NCI-H2196 (cell line): Measurements from ENCODE around the gene WWC2.

ENCODE experiments used
- DNase-seq: peaks from one replicate; lab custom pipeline; 2025; ENCODE audit not compliant: unreplicated experiment; lab: John Stamatoyannopoulos, UW

The WWC2 gene

DNA sequence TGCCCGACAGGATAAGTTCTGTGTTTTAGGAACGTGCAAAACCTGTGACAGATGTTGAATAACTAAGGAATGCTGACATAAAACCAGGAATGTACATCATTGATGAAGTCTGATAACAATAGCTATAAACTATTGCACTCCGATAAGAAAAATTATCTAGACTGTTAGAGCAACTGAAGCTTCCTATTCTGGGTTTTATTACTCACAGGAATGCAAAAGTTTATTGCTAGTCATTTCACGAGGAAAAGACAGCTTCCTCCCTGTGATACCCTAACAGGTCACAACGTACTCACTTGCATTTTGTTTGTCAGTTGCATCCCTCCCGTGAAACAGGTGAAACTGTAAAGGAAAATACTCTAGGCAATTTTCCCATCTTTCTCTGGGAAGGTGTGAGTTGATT, 155.1 kb downstream of the WWC2 start:
- DNase-seq = no peak

DNA sequence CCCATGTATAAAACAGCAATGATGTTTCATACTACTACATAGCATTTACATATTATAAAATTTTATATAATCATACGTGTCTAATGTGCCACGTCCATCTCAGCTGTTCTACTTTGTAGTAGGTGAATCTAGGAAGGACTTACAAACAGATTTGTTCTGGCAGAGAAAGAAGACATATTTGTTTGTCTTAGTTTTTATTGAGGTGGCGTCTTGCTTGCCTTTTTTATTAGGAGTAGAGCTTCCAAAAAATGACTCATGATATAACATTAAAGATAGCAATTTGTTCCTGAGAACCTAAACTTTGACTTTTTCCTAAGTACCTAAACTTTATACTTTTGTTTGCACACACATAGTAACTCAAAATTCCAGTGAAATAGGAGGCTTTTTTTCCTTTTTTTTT, 156.4 kb downstream of the WWC2 start:
- no peak for DNase-seq

DNA sequence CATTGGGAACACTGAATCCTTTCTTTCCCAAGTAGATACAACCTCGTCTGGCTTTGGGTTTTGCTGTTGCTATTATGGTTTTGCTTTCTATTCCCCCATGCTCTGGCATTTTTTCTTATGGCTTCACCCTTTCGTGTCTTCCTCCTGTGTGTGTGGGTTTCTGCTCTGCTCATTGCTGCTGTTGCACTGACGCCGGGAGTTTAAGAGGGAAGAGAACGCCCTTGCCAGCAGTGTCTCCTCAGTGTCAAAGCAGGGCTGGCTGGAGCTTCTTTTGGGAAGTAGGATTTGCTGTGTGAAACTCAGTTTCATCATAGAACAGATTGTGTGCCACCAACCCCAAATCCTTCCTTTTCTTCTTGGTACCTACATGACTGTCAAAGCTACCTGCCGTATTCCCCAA, 157.3 kb downstream of the WWC2 start:
- no peak for DNase-seq

DNA sequence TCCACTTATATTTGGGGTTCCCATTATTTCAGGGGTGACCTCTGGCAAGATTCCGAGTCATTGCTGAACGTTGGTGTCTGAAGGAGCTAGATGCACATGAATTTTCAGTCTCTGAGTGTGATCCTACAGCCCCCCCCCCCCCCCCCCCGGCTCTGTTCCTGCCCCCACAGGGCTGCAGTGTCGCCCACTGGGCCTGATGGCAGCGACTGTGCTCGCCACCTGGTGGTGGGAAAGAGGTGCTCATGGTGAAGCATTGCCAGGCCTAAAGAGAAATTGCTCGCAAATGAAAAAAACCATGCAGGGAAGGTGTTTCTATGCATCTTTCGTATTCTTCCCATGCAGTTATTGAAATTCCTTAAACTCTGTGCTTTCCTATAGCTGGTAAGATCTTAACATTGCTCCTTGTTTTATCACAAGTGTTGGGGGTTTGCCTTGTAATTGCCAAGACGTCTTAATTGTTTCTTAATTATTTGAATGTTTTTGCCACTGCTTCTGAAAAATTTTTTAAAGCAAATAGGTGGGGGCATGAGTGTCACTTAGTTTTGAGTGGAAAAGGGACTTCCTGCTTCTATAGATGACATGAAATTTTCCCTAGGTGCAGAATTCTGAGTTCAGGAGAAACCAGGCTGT, 157.8 kb downstream of the WWC2 start:
- DNase-seq = peak; percentile 2

DNA sequence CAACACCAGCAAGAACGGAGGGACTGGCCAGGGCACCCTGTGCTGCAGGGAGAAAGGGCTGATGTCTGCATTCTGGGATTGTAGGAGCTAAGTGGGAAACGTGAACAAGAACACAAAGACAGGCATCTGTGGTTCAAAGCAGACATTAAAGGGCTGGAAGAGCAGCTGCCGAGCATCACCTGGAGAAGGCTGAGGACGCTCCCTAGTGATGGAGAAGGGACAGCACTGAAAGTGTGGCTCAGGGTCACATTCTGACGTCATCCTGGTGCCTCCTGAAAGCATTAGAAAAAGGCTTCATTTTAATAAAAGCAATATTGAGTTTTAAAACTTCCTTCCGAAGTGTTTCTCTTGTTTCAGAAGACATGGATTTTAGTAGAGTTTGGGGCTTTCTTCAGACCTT, 158.8 kb downstream of the WWC2 start:
- no peak for DNase-seq

DNA sequence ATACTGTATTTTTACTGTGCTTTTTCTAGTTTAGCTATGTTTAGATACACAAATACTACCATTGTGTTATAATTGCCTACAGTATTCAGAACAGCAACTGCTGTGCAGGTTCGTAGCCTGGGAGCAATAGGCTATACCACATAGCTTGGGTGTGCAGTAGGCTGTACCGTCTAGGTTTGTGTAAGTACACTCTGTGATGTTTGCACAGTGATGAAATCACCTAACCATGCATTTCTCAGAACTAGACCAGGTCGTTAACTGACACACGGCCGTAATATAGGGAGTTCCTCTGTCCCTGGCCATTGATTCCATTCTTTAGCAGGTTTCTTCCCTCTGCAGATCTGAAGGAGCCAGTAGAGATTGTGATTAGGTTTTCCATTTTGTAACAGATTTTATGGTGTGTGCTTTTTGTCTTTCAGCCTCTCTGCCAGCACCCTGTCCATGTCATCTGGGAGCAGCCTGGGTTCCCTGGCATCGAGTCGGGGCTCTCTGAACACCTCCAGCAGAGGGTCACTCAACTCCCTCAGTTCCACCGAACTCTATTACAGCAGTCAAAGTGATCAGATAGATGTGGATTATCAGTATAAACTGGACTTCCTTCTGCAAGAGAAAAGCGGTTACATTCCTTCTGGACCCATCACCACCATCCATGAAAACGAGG, 161.6 kb downstream of the WWC2 start:
- DNase-seq = no peak

DNA sequence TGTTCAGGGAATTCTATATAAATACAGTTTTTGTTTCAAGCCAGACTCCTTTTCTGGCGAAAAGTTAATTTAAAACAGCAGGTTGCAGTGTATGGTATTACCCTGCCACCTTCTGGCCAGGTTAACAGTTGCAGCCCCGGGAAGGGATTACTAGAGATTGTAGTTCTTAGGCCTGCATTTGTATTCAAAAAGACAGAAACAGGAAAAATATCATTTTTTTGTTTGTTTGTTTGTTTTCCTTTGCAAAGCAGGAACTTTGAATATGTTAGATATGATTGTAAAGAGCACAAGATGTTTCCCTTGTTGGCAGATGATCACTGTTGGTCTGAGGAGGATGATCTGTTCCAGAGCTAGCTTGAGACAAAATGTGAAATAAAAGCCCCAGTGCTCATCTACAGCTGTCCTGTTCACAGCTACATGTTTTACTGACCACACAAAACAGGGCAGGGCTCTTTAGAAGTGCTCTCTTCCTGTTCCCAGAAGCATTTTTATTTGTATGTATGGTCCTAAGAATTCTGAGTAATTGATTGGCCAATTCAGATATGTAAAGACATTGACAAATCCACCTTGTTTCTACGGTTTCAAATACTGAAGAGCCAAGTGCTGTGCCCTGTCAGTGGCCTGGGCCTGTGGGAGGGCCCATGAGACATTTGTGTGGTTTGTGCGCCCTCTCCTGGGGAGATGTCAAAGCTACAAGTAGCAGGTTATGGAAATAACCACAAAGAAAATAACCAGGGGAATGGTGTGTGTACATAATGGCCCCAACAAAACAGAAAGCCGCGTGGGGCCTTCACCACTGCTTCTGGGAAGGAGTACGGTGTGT, 163.1 kb downstream of the WWC2 start:
- peak; percentile 65 for DNase-seq

DNA sequence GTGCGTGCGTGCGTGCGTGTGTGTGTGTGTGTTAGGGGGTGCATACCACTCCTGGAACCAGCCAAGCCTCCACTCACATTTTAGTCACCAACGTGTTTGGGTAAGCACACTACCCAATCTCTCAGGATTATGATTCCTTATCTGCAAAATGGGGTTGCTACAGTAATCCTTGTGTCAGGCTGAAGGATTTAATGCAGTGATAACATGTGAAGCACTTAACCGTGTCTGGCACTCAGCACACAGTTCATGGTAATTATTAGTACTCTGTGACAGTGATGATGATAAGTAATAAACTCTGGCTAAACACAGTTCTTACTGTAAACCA, 163.7 kb downstream of the WWC2 start:
- no peak for DNase-seq

DNA sequence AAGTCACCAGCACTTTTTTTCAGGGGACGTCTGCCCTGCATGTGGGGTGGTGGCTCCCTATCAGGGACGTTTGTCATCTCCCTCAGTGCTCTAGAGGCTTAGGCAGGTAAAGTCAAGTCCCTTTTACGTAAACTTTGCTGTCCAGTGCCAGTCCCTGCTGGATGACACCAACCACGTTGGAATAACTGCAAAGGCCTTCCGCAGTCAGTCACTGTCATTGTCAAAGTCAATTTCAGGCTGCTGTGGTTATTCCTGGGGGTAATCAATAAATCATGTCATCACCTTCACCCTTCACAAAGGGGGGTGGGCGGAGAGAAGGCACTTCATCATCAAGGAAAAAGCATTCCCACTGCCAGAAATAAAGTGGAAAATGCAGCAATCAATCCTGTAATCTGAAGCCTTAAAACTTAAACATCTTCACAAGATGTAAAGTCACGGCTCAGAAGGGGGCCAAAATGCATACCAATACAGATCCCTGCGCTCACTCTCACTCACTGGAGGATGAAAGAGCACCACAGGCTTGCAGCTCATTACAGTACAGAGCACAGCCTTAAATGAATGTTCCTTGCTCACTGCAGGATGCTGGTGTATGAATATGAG, 164.8 kb downstream of the WWC2 start:
- DNase-seq = no peak

DNA sequence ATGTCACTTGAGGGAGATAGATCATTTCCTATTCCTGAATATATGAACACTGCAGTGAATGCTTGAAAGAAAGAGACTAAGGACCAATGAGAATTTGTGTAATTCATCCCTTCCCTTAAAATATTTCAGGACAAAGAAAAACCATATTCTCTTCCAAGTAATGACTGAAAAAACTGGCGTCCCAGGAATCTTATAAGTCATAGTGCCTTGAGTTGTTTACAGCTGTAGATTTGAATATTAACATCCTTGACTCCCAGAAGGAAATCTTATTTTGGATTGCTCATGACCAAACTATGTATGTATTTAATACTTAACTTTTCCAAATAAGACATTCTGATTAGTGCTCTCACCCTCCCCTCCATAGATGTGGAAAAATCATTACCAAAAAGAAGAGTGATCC, 165.6 kb downstream of the WWC2 start:
- DNase-seq = no peak

DNA sequence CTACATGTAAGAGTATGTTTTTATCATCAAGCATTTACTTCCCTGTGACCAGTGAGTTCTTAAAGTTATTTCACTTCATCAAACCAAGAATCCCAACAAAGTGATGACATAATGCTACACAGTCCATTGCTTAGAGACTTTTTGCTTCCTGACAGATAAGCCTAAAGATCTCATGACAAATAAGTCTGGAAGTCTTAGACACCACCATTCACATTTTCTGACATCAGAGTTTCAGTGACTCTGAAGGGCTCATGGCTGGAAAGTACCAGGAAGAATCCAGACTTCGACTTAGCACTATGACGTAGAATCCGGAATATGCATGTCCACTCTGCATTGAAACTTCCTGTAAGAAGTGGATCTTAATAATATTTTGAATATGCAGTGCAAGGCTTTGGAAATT, 167.3 kb downstream of the WWC2 start:
- no peak for DNase-seq

DNA sequence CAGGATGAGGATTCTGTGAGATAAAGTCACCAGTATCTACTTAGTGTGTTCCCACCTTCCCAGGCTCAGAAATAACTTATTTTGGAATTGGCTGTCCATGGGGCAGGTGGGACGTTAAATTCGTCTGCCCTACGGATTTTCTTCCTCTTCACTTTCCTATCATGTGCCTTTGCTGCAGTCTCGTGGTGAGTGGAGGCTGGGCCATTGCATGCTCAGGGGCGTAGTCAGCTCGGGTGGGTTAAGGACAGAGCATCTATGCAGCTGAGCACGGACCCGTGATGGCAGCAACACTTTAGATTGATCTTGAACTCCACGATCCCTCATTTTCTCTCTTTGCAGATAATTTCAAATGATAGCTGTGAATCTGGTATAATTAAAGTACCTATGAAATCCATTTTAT, 169.5 kb downstream of the WWC2 start:
- DNase-seq = no peak

DNA sequence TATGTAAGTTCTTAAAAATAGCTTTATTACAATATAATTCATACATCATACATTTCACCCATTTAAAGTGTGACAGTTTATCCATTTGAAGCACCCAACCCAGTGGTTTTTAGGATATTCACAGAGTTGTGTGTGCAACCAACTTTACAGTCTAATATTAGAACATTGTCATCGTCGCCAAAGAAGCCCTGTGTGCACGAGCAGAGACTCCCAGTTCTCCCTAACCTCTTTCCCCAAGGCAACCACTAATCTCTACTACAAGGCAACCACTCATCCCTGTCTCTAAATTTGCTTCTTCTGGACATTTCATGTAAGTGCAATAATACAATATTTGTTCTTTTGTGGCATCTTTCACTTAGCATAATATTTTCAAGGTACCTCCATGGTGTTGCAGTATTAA, 173.3 kb downstream of the WWC2 start:
- no peak for DNase-seq

DNA sequence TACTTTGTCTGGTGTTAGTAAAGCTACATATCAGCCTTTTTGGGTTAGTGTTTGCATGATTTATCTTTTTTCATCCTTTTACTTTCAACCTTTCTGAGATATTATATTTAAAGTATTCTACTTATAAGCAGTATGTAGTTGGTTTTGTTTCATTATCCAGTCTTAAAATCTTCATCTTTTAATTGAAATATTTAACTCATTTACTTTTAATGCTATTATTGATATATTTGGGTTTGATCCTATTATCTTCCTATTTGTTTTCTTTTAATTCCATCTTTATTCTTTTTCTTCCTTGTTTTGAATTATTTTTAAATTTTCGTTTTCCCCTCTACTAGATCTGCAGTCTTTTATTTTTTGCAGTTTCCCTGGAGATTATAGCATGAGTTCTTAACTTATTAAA, 177.0 kb downstream of the WWC2 start:
- DNase-seq = no peak

DNA sequence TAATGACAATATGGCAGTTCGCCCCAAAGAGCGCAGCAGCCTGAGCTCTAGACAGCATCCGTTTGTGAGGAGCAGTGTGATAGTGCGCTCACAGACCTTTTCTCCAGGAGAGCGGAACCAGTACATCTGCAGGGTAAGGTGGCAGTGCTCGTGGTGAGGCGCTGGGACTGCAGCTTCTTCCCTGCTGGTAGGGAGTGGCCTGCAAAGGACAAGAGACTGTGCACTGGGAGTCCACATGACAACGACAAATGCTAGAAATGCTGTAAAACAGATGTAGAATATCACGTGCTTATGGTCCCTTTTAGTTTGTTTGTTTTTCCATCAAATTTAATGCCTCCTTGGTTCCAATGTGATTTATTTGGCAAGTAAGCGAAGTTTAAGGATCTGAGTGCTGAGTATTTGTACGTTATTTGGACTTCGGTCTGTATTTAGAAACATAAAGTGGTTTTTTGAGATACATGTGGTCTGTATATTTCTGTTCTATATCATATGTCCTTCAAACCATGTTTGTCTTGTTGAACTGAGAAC, 185.3 kb downstream of the WWC2 start:
- DNase-seq = no peak

DNA sequence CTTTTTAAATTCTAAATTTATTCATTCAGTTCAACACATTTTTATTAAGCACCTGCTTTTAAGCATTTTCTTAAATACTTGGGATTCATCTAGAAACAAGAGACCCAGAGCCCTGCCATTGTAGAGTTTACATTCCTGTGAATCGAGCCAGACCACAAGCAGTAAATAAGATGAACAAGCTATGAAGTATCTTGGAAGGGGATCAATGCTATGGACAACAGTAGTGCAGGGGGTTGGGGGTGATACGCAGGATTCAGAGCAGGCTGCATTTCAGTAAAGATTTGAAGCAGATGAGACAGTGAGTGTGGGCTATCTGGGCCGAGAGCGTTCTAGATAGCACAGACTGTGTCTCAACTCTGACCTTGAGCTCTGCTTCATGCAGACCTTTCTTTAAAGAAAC, 185.9 kb downstream of the WWC2 start:
- no peak for DNase-seq

DNA sequence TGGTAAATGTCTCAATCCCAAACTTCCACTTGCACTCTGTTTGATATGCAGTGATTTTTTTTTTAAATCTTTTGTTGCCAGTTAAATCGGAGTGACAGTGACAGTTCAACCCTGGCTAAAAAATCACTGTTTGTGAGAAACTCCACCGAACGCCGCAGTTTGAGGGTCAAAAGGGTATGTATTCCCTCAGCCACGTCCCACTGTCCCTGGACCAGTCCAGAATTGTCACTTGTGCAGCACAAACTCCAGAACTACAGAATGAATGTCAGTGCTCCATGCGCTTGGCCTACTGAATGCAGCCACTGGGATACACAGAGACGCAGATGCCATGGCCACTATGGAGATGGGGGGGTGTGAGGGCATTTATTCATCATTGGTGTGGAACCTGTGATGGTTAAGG, 186.8 kb downstream of the WWC2 start:
- no peak for DNase-seq

DNA sequence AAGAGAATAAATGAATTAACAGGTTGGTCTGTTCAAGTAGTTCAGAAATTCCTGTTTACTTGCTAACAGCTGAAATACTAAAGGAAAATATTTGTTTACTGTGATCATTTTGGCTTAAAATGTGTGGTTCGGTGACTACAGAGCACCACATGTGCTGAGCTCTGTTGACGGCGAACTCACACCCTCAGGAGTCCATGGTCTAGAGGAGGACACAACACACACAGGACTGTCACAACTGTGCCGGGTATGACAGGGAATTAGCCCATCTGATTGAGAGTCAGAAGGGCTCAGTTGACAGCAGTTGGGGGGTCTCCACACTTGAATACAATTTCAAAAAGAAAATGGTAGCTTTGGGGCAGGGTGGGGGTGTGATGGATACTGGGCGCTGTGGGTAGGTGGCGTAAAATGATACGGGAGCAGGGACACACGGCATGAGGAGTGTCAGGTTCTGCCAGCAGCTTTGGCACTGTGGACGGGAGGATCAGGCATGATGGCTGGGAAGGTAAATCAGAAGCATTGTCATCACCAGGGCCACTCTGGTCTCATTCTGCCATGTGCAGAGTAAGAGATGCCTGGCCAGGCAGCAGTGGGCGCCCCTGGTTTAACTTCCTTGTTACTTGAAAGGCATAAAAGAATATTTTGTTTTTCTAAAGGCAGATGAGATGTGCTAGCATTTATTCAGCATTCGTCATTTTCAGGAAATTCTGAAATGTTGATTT, 187.7 kb downstream of the WWC2 start:
- DNase-seq = no peak

DNA sequence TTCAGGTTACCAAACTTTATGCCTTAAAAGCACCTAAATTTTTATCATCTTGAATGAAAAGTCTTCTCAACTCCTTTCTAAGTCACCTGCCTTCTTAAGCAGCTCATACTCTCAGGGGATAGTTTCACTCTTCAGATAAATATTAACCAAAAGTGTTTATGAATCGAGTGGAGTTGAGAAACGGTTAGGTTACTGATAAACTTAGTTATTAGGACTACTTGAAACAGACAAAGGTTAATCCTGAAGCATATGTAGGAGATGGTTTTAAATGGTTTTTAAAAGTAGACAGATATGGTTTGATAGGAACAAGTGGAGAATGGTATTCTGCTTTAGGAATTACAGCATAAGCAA, 188.2 kb downstream of the WWC2 start:
- no peak for DNase-seq

DNA sequence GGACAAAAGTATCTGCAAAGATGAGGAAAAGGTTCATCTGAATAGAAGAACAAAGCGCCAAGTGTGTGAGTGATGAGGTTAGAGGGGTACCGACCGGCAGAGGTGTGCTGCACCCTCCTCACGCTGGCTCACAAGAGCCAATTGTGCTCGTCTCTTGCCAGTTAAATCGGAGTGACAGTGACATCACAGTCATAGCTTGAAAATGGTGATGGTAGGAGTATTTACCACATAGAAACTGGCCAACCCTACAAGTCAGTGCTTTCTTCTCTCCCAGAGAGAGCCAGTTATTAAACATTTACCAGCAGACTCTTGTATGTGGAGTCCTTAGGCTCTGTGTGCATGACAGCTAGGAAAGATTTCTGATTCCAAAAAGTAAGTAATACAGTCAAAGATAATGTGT, 188.6 kb downstream of the WWC2 start:
- DNase-seq = no peak

DNA sequence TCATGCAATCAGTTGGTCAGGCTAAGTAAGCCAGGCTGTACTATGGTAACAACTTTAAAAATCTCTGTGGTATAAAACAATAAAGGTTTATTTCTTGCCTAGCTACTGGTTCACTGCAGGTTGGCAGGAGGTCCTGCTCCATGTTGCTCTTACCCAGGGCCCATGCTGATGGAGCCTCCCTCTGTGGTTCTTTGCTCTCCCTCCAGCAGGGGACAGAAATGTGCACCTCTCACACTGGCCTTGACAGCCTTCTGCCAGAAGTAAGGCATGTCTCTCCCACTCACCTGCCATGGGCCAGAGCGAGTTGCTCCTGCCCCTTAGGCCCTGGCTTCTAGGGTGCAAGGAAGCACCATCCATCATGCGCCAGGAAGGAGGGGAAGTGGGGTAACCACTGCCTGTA, 189.9 kb downstream of the WWC2 start:
- DNase-seq = no peak
